OCI-LY7 (cell line): ENCODE data around the gene SPATA24. TPM values are rescaled to one million over a fixed set of nuclear protein-coding genes. Genes with fewer than 3 reads are reported as not detected.

Experiments
- Bru-seq: library from RNA; stranded (reverse); fragments of 400-500 nt; gene quantifications from one replicate; lab custom pipeline; 2021; lab: Mats Ljungman, UMichigan
- BruChase-seq, 2 experiments: library from RNA; stranded (reverse); fragments of 400-500 nt; gene quantifications; one replicate each; lab custom pipeline; 2021; lab: Mats Ljungman, UMichigan
- BruUV-seq: library from RNA; stranded (reverse); fragments of 400-500 nt; replicated peaks from 2 replicates; lab custom pipeline; 2021; lab: Mats Ljungman, UMichigan
- CTCF ChIA-PET: fragments of 300-600 bp; sonication (Branson Sonifier 250); formaldehyde crosslinking; loops from one replicate; lab custom pipeline; 2022; ENCODE audit warnings: antibody characterized with exemption; ENCODE audit not compliant: unreplicated experiment; lab: Charles Lee
- POLR2A ChIA-PET: fragments of 300-600 bp; sonication (Branson Sonifier 250); formaldehyde crosslinking; loops from one replicate; lab custom pipeline; 2022; ENCODE audit warnings: antibody characterized with exemption; lab: Charles Lee
- DNase-seq: peaks from one replicate; pipeline ENCODE4 v3.0.0-alpha.2; 2015; ENCODE audit warnings: low spot score
- H2AFZ ChIP-seq: fragments of 200-600 bp; sonication (generic), shearing (Covaris generic); 2 replicates; pipeline ENCODE4 v1.6.1; 2014; ENCODE audit warnings: mild to moderate bottlenecking, antibody characterized with exemption, low read length, moderate library complexity
- H3K27ac ChIP-seq: fragments of 200-600 bp; sonication (generic); 2 replicates; pipeline ENCODE4 v1.5.1; 2014; ENCODE audit warnings: mixed run types, low read depth, mild to moderate bottlenecking, moderate library complexity, low read length, inconsistent platforms; ENCODE audit not compliant: poor library complexity, severe bottlenecking
- H3K36me3 ChIP-seq: fragments of 200-600 bp; sonication (generic); 2 replicates; pipeline ENCODE4 v1.6.1; 2014; ENCODE audit warnings: mild to moderate bottlenecking, antibody characterized with exemption, low read length, moderate library complexity, mixed read lengths; ENCODE audit not compliant: insufficient read depth
- H3K4me1 ChIP-seq: fragments of 200-600 bp; sonication (generic); 2 replicates; pipeline ENCODE4 v1.5.1; 2014; ENCODE audit warnings: mild to moderate bottlenecking, low read length; ENCODE audit not compliant: insufficient read depth, poor library complexity, severe bottlenecking
- H3K4me2 ChIP-seq: fragments of 200-600 bp; sonication (generic); 2 replicates; pipeline ENCODE4 v1.6.1; 2014; ENCODE audit warnings: mild to moderate bottlenecking, low read length
- H3K4me3 ChIP-seq: fragments of 200-600 bp; sonication (generic); 2 replicates; pipeline ENCODE4 v1.5.1; 2014; ENCODE audit warnings: mild to moderate bottlenecking, low read depth, low read length; ENCODE audit not compliant: poor library complexity, severe bottlenecking
- H3K79me2 ChIP-seq: fragments of 200-600 bp; sonication (generic); 2 replicates; pipeline ENCODE4 v1.6.1; 2016; ENCODE audit warnings: low read depth, mild to moderate bottlenecking, low read length, moderate library complexity, mixed read lengths; ENCODE audit not compliant: insufficient read depth
- H3K9me2 ChIP-seq: fragments of 200-600 bp; sonication (generic); 2 replicates; pipeline ENCODE4 v1.6.1; 2016; ENCODE audit warnings: mild to moderate bottlenecking, low read length, mixed read lengths; ENCODE audit not compliant: insufficient read depth
- H3K9me3 ChIP-seq: fragments of 200-600 bp; sonication (generic); 2 replicates; pipeline ENCODE4 v1.6.1; 2014; ENCODE audit warnings: mild to moderate bottlenecking, mixed run types, low read length, mixed read lengths
- H4K20me1 ChIP-seq: fragments of 200-600 bp; sonication (generic); 2 replicates; pipeline ENCODE4 v1.6.1; 2014; ENCODE audit warnings: mild to moderate bottlenecking, antibody characterized with exemption, low read length, moderate library complexity, mixed read lengths; ENCODE audit not compliant: insufficient read depth
- CTCF ChIP-seq: fragments of 200-600 bp; sonication (generic); conservative IDR thresholded peaks from 2 replicates; pipeline ENCODE4 v1.5.1; 2014; ENCODE audit warnings: mild to moderate bottlenecking, antibody characterized with exemption, low read length, moderate library complexity, mixed read lengths
- EZH2phosphoT487 ChIP-seq: fragments of 200-600 bp; sonication (generic); IDR thresholded peaks from 2 replicates; pipeline ENCODE4 v1.6.1; 2018; ENCODE audit warnings: low read depth, borderline replicate concordance, mild to moderate bottlenecking, mixed run types, antibody characterized with exemption, low read length, moderate library complexity, mixed read lengths
- intact Hi-C: fragments of 100-400 bp; cut with micrococcal nuclease; formaldehyde crosslinking; loops from one replicate; pipeline ENCODE4 v1.10.0; 2022; ENCODE audit not compliant: unreplicated experiment
- long read RNA-seq: library from polyadenylated mRNA; stranded (forward); transcript quantifications from one replicate; pipeline ENCODE4 v2.0.0, GENCODE V29; 2022
- total RNA-seq, 2 experiments: library from RNA; depleted of rRNA in 1 of 2; stranded (reverse); fragments of >200 nt in 1 of 2; shearing (Covaris generic) in 1 of 2; gene quantifications; 2 replicates each; pipeline ENCODE4 v1.2.3, GENCODE V29; 2014 to 2022

The SPATA24 gene
- total RNA-seq (2014; rRNA removed; shearing (Covaris generic)) (12.0 and 12.4 TPM in 2 replicates), total RNA-seq (2022) (9.4 and 10.8 TPM in 2 replicates), Bru-seq, nascent RNA (percentile 53 among the genes with signal in this experiment), BruChase-seq, experiment 1, labeled RNA remaining after a 6-hour chase (percentile 48 among the genes with signal in this experiment), BruChase-seq, experiment 2, labeled RNA remaining after a 2-hour chase (percentile 54 among the genes with signal in this experiment)
- long read RNA-seq, partial matches to known transcripts, result 0 of 7 reads
- long read RNA-seq, other reads (novel, unspliced or antisense), result 4 of 7 reads

GRCh38 chr5:139403787-139404483 is at the start of gene SPATA24:
Gene SPATA24, minus strand, starts transcription at chr5:139404089. Its CDS starts 29 bp downstream, at chr5:139404060.
- CTCF ChIA-PET, result interaction anchor here (0.6 to 3.1 kb wide), 3 partner anchors 13 to 902 kb away, joined by 3 to 12 read pairs (median 3); no protein-coding TSS in a partner anchor
- H3K79me2 ChIP-seq, result no peaks in the 10 kb centered on the region
- peaks cover 6% of the 10 kb centered on the region; the same call in 1 of the 2 replicates for H3K36me3 ChIP-seq
- BruUV-seq, result no TSS peak
- peak within 1 kb of the TSS; percentile 98 for H3K4me2 ChIP-seq
- H3K4me1 ChIP-seq, result peaks cover 43% of the 10 kb centered on the region
- no peaks in the 10 kb centered on the region for H4K20me1 ChIP-seq
- peak; percentile 98 for DNase-seq
- intact Hi-C loops, result loop anchor here (10.0 kb wide), 1 partner anchor 209 kb away; the partner anchor contains the start of gene SIL1
- H3K9me2 ChIP-seq, result no peaks in the 10 kb centered on the region
- H2AFZ ChIP-seq, result peak within 1 kb of the TSS; percentile 75
- peak within 1 kb of the TSS; percentile 71 for H3K4me3 ChIP-seq
- peak within 1 kb of the TSS; percentile 83 for H3K27ac ChIP-seq
- TF ChIP-seq CTCF (no peak), EZH2phosphoT487 (no peak)
- POLR2A ChIA-PET, result interaction anchor here (0.6 to 1.7 kb wide), 5 partner anchors 11 to 111 kb away, joined by 3 to 5 read pairs (median 4); partner anchors contain the start of gene MATR3
- H3K9me3 ChIP-seq, result no peaks in the 10 kb centered on the region

- H3K79me2 ChIP-seq, result no peaks in the 10 kb centered on the region
- BruUV-seq, result no TSS peak
- H3K4me2 ChIP-seq, result no peak overlapping the region
- H3K4me3 ChIP-seq, result no peak overlapping the region
- no peaks in the 10 kb centered on the region for H4K20me1 ChIP-seq
- no peak overlapping the region for H3K27ac ChIP-seq
- intact Hi-C loops, result no loop called here
- DNase-seq, result no peak
- CTCF ChIA-PET, result no interaction called here
- TF ChIP-seq EZH2phosphoT487 (no peak), CTCF (no peak)
- no peaks in the 10 kb centered on the region for H3K9me2 ChIP-seq
- POLR2A ChIA-PET, result no interaction called here
- no peaks in the 10 kb centered on the region for H3K9me3 ChIP-seq
- no peaks in the 10 kb centered on the region for H3K4me1 ChIP-seq
- no peaks in the 10 kb centered on the region for H3K36me3 ChIP-seq
- no peak overlapping the region for H2AFZ ChIP-seq
These were observed 48.2 kb upstream of the SPATA24 start for GRCh38 chr5:139451878-139452660.
